ENCODE data around the gene WDFY3.

- no peak for TF ChIP-seq CTCF (IDR thresholded peaks at IDR 0.05)
- no peak for TF ChIP-seq POLR2A (IDR thresholded peaks at IDR 0.05)
Observed at GRCh38 chr4:85005865-85006377, 39.4 kb upstream of the WDFY3 start.

Measured in lower leg skin (tissue), 3 donors.